HUES6 (cell line): ENCODE measurements around the gene NIT1.
"Not testable (repeated sequence)": the region's sequence is repeated elsewhere in the genome, so short reads cannot be mapped to it uniquely, and the experiment has no call there.

ENCODE experiments used
- H3K27ac ChIP-seq: 2 replicates; pipeline ENCODE4 v1.7.0; 2013; ENCODE audit warnings: low read depth, mild to moderate bottlenecking, low read length, inconsistent platforms
- H3K27me3 ChIP-seq: 2 replicates; pipeline ENCODE4 v1.6.1; 2013; ENCODE audit warnings: low read length; ENCODE audit not compliant: control insufficient read depth, insufficient read depth
- H3K36me3 ChIP-seq: 2 replicates; pipeline ENCODE4 v1.6.1; 2013; ENCODE audit warnings: low read length; ENCODE audit not compliant: control insufficient read depth, insufficient read depth
- H3K4me1 ChIP-seq: 2 replicates; pipeline ENCODE4 v1.6.1; 2013; ENCODE audit warnings: low read length; ENCODE audit not compliant: control insufficient read depth, insufficient read depth
- H3K4me3 ChIP-seq: 2 replicates; pipeline ENCODE4 v1.5.1; 2013; ENCODE audit warnings: low read depth, low read length
- H3K9ac ChIP-seq: one replicate; pipeline ENCODE4 v1.6.1; 2013; ENCODE audit warnings: mild to moderate bottlenecking, low read length
- H3K9me3 ChIP-seq: 2 replicates; pipeline ENCODE4 v1.6.1; 2013; ENCODE audit warnings: low read depth, low read length; ENCODE audit not compliant: control insufficient read depth, insufficient read depth

NIT1 gene

DNA sequence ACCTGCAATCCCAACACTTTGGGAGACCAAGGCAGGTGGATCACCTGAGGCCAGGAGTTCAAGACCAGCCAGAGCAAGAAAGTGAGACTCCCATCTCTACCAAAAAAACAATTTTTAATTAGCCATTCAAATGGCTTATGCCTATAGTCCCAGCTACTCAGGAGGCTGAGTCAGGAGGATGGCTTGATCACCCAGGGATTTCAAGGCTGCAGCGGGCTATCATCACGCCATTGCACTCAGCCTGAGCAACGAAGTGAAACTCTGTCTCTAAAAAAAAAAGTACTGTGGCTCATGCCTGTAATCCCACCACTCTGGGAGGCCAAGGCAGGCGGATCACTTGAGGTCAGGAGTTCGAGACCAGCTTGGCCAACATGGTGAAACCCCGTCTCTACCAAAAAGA lies 1.9 kb upstream of the NIT1 start:
- Histone ChIP-seq H3K36me3 (peaks cover 21% of the 10 kb centered on the region), H3K4me1 (peaks cover 10% of the 10 kb centered on the region)
- H3K9ac ChIP-seq, H3K27me3 ChIP-seq, H3K4me3 ChIP-seq, H3K9me3 ChIP-seq, H3K27ac ChIP-seq: not testable (repeated sequence)

GRCh38 chr1:161119092-161119903 lies 1.4 kb downstream of the NIT1 start:
- H3K4me1 ChIP-seq, result peaks cover 10% of the 10 kb centered on the region
- H3K27ac ChIP-seq, result no peak overlapping the region
- H3K27me3 ChIP-seq, result no peaks in the 10 kb centered on the region
- peak overlapping the region; percentile 92 for H3K9ac ChIP-seq
- peak overlapping the region; percentile 99 for H3K4me3 ChIP-seq
- no peaks in the 10 kb centered on the region for H3K9me3 ChIP-seq
- H3K36me3 ChIP-seq, result peaks cover 49% of the 10 kb centered on the region

DNA sequence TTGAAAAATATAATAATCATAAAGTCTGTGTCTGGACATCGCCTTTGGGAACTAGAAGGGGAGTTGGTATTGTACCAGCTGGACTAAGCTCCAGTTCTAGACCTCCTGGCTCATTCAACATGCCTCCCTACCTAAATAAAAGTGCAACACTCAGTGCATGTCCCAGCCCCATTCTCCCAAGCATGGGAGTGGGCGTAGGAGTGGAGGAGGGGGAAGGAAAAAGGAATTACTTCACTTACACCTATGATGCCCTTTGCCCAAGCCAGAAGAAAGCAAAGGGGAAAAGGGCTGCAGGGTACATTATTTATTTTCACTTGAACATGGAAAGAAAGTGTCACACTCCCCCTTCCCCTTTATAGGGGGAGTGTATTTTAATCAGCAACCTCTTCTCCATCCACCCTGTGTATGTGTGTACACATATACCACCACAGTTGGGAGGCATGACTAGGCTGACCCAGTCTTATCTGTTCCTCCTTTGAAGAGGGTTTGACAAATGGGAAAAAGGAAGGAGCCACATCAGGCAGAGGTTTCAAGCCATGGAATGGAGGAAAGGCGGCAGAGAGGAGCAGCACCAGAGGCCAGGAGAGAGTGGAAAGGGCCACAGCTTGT lies 3.2 kb downstream of the NIT1 start:
- no peak overlapping the region for H3K4me3 ChIP-seq
- peaks cover 10% of the 10 kb centered on the region for H3K4me1 ChIP-seq
- H3K27me3 ChIP-seq, result no peaks in the 10 kb centered on the region
- H3K9ac ChIP-seq, result no peak overlapping the region
- H3K27ac ChIP-seq, result no peak overlapping the region
- peaks cover 59% of the 10 kb centered on the region for H3K36me3 ChIP-seq
- no peaks in the 10 kb centered on the region for H3K9me3 ChIP-seq

DNA sequence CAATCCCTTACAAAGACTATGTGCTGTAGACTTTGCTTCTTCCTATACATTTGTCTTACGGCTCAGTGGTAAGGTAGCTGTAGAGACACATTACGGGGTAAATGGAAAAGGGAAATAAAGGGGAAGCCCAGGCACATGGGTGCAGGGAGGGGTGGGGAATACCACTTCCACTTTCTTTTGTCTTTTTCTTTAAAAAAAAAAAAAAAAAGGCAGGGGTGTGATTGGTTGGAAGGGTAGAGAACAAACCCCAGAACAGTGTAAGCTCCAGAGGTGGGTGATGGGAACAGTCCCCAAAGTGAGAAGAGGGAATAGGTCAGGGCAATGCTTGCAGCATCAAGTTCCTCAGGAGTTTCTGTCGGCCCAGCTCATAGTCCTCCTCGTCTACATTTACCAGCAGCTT lies 3.9 kb downstream of the NIT1 start:
- peaks cover 64% of the 10 kb centered on the region for H3K36me3 ChIP-seq
- H3K27ac ChIP-seq, result no peak overlapping the region
- H3K9me3 ChIP-seq, result no peaks in the 10 kb centered on the region
- no peak overlapping the region for H3K4me3 ChIP-seq
- no peak overlapping the region for H3K9ac ChIP-seq
- H3K4me1 ChIP-seq, result peaks cover 10% of the 10 kb centered on the region
- H3K27me3 ChIP-seq, result no peaks in the 10 kb centered on the region

DNA sequence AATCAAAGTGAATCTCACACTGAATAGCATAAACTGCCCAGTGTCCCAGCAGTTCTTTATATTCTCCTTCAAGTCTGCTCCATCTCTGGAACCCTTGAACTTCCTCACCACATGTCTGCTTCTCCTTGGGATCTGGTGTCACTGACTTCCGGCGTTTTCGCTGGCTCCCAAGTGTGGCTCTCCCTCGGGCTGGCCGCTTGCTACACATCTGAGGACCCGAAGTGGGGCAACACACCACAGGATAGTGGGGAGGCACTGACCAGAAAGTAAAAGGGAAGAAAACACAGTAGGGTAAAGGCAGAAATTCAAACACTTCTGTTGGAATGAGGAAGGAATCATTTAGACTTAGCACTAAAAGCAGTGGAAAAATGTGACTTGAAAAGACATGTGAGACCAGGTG lies 5.1 kb downstream of the NIT1 start:
- Histone ChIP-seq H3K9ac (no peak overlapping the region), H3K27ac (no peak overlapping the region), H3K36me3 (peaks cover 75% of the 10 kb centered on the region), H3K27me3 (no peaks in the 10 kb centered on the region), H3K4me1 (peaks cover 10% of the 10 kb centered on the region), H3K4me3 (no peak overlapping the region), H3K9me3 (no peaks in the 10 kb centered on the region)

DNA sequence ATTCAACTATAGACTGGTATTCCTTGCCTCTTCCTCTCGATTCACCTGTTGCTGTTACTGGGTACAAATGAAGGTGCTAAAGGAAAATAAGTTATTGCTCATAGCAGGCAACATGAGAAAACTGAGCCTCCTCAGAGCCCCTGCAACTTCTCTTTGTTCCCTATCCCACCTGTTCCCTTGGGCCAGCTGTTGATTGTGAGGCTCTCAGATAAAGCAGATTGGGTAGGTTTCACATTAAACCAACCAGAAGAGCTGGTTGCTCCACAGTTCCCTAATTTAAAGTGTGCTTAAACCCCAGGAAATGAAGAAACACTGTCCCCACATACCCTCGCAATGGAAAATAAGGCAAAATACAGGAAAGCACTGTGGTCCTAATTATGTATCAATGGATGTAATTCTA lies 9.7 kb downstream of the NIT1 start:
- H3K9ac ChIP-seq, result no peak overlapping the region
- H3K27me3 ChIP-seq, result no peaks in the 10 kb centered on the region
- 0 out of 2 replicates have a peak, but pooled peaks cover 7% of the 10 kb centered on the region for H3K4me1 ChIP-seq
- peaks cover 69% of the 10 kb centered on the region for H3K36me3 ChIP-seq
- H3K9me3 ChIP-seq, result no peaks in the 10 kb centered on the region
- no peak overlapping the region for H3K27ac ChIP-seq
- no peak overlapping the region for H3K4me3 ChIP-seq

- H3K9ac ChIP-seq, result no peak overlapping the region
- 0 out of 2 replicates have a peak, but pooled peaks cover 7% of the 10 kb centered on the region for H3K4me1 ChIP-seq
- no peaks in the 10 kb centered on the region for H3K27me3 ChIP-seq
- no peaks in the 10 kb centered on the region for H3K9me3 ChIP-seq
- H3K36me3 ChIP-seq, result peaks cover 59% of the 10 kb centered on the region
- H3K27ac ChIP-seq, result no peak overlapping the region
- H3K4me3 ChIP-seq, result no peak overlapping the region
Observed at GRCh38 chr1:161128591-161129420, 10.9 kb downstream of the NIT1 start.

DNA sequence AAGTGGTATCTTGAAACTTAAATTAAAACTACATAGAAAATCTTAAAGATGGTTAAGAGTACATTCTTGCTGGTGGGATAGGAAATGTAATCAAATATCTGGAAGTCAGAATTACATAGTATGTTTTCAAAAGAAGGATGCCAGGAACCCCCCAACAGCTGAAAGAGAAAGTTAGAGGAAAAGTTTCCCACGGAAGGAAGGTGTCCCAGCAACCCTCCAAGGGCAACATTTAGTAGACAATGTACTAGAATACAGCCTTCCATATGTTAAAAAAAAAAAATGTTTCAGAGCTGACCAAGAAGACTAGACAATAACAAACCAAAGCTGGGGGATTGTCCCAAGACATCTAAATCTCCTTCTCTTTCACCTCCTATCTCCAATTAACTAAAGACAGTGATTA lies 12.4 kb downstream of the NIT1 start:
- 0 out of 2 replicates have a peak, but pooled peaks cover 7% of the 10 kb centered on the region for H3K4me1 ChIP-seq
- H3K27me3 ChIP-seq, result no peaks in the 10 kb centered on the region
- peak overlapping the region; percentile 92; the same call in 1 of the 2 replicates for H3K4me3 ChIP-seq
- H3K36me3 ChIP-seq, result peaks cover 47% of the 10 kb centered on the region
- no peak overlapping the region for H3K9ac ChIP-seq
- no peak overlapping the region for H3K27ac ChIP-seq
- H3K9me3 ChIP-seq, result no peaks in the 10 kb centered on the region

DNA sequence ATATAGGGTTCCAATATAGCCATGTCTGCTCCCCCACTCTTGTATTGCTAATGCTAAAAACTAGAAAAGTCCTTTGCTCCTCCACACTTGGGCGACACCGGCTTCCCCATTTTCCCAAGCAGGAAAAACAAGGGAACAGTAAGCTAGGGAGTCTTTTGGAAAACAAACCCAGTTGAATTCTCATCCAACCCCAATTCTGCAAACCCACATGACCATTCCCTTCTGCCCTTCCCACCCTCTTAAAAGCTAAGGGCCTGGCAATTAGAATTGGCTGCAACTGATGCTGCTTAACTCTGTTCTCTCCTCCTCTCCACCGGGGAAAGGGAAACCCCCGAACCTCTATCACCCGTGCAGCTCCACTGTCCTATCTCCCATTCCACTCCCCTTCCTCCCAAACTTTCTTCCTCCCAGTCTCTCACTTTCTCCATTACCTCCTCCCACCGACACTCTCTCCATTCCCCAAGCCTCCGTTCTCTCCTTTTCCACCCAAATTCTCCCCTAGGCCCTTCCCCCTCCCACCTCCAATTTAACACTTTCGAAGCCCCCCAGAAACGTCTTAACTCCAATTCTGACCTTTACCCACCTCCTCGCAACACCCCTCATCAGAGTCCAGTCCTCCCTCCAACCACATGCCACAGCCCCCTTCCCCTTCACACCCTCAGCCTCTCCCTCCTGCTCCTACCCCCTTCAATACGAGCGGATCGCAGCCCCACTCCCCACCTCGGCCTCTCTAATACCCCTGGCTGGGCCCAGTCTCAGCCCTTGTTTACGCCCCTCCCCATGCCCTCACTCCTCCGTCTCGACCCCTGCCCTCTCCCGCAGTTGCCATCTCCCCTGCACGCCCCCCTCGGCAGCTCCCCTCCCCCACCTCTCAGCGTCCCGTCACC lies 13.9 kb downstream of the NIT1 start:
- peak overlapping the region; percentile 92 for H3K4me3 ChIP-seq
- H3K4me1 ChIP-seq, result 0 out of 2 replicates have a peak, but pooled peaks cover 7% of the 10 kb centered on the region
- no peaks in the 10 kb centered on the region for H3K9me3 ChIP-seq
- H3K27ac ChIP-seq, result peak overlapping the region; percentile 89; the same call in 1 of the 2 replicates
- peak overlapping the region; percentile 90 for H3K9ac ChIP-seq
- H3K27me3 ChIP-seq, result no peaks in the 10 kb centered on the region
- peaks cover 35% of the 10 kb centered on the region for H3K36me3 ChIP-seq
